ENCODE measurements around the gene SPG11.
"Not testable (repeated sequence)": the region's sequence is repeated elsewhere in the genome, so short reads cannot be mapped to it uniquely, and the experiment has no call there.

Gene SPG11

GRCh38 chr15:44625286-44625685 is 38.2 kb downstream of the SPG11 start:
- peak overlapping the region; percentile 61 for H3K27ac Mint-ChIP-seq
- peaks cover 39% of the 10 kb centered on the region for H3K36me3 Mint-ChIP-seq
- H3K9me3 Mint-ChIP-seq; DNase-seq (ENCODE audit: low spot score in 2 of 2); H3K4me3 Mint-ChIP-seq; H3K4me1 Mint-ChIP-seq; H3K27me3 Mint-ChIP-seq: not testable (repeated sequence)
- ATAC-seq (ENCODE audit: low read depth) = peak; percentile 59

- ATAC-seq (ENCODE audit: low read depth) = no peak
- Mint-ChIP-seq H3K27ac (peak overlapping the region; percentile 42), H3K27me3 (no peaks in the 10 kb centered on the region), H3K4me3 (no peak overlapping the region), H3K36me3 (peaks cover 34% of the 10 kb centered on the region), H3K9me3 (peaks cover 2% of the 10 kb centered on the region), H3K4me1 (peaks cover 6% of the 10 kb centered on the region)
- no peak for DNase-seq (ENCODE audit: low spot score in 2 of 2)
These were observed 40.3 kb downstream of the SPG11 start for GRCh38 chr15:44623178-44623577.

- ATAC-seq (ENCODE audit: low read depth) = no peak
- Mint-ChIP-seq H3K27me3 (no peaks in the 10 kb centered on the region), H3K9me3 (no peaks in the 10 kb centered on the region), H3K27ac (no peak overlapping the region), H3K36me3 (peaks cover 27% of the 10 kb centered on the region), H3K4me3 (no peak overlapping the region), H3K4me1 (peaks cover under 1% of the 10 kb centered on the region)
- no peak for DNase-seq (ENCODE audit: low spot score in 2 of 2)
These were observed 43.4 kb downstream of the SPG11 start for GRCh38 chr15:44620081-44620480.

- no peaks in the 10 kb centered on the region for H3K27me3 Mint-ChIP-seq
- H3K4me3 Mint-ChIP-seq = no peak overlapping the region
- peak overlapping the region; percentile 45 for H3K27ac Mint-ChIP-seq
- no peaks in the 10 kb centered on the region for H3K4me1 Mint-ChIP-seq
- ATAC-seq (ENCODE audit: low read depth) (no peak), DNase-seq (ENCODE audit: low spot score in 2 of 2) (no peak)
- H3K9me3 Mint-ChIP-seq = no peaks in the 10 kb centered on the region
- peaks cover 29% of the 10 kb centered on the region for H3K36me3 Mint-ChIP-seq
These were observed 46.5 kb downstream of the SPG11 start for GRCh38 chr15:44616974-44617373.

DNA sequence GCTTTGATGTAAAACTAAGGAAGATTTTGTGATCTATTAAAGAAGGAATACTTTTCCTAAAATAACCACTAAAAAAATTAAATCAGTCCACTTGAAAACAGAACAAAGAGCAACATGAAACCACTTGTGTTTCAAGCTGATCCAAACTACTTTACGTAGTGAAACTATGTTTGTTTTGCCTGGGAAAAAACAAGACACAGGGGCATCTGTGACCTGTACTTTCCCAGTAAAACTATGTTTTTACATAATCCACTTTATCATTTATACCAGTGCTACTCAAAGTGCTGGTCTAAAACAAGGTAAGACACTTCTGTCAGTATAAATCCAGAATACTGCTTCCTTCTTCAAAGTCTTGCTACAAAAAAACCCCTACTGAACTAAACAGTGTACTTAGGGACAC is 56.7 kb downstream of the SPG11 start:
- Mint-ChIP-seq H3K27me3 (no peaks in the 10 kb centered on the region), H3K9me3 (no peaks in the 10 kb centered on the region), H3K4me1 (no peaks in the 10 kb centered on the region), H3K4me3 (no peak overlapping the region), H3K36me3 (peaks cover 31% of the 10 kb centered on the region), H3K27ac (peak overlapping the region; percentile 1)
- DNase-seq (ENCODE audit: low spot score in 2 of 2) = no peak
- no peak for ATAC-seq (ENCODE audit: low read depth)

DNA sequence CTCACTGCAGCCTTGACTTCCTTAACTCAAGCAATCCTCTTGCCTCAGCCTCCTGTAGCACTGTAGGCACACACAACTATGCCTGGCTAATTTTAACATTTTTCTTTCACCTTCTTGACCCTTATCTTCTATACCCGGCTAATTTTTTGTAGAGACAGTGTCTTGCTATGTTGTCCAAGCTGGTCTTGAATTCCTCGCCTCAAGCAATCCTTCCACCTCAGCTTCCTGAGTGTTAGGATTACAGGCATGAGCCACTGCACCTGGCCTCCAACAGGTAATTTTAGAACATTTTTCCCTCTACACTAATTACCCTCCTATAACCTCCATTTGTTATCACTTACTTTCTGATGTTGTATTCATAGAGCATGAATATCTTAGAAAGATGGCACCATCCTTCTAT is 60.3 kb downstream of the SPG11 start:
- H3K27ac Mint-ChIP-seq = peak overlapping the region; percentile 58
- H3K4me1 Mint-ChIP-seq = no peaks in the 10 kb centered on the region
- no peaks in the 10 kb centered on the region for H3K9me3 Mint-ChIP-seq
- no peak overlapping the region for H3K4me3 Mint-ChIP-seq
- no peak for ATAC-seq (ENCODE audit: low read depth)
- no peak for DNase-seq (ENCODE audit: low spot score in 2 of 2)
- H3K36me3 Mint-ChIP-seq = peaks cover 33% of the 10 kb centered on the region
- no peaks in the 10 kb centered on the region for H3K27me3 Mint-ChIP-seq

DNA sequence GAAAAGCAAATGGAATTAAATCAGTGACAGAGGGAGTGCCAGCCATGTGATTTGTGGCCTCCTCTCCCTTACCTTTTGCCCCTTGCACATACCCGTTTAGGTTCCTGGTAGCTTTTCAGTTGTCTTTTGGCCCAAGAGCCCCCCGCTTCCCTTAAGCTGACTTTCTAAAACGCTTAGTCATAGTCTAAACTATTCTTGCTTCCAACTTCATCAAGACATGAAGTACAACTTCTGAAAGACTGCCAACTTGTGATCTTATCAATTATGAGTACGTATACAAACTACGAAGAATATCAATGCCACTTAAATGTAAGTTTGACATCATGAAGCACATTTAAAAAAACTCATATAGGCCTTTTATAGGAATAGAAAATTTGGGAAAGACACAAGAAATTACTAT is 64.6 kb downstream of the SPG11 start:
- peaks cover 26% of the 10 kb centered on the region for H3K36me3 Mint-ChIP-seq
- no peaks in the 10 kb centered on the region for H3K27me3 Mint-ChIP-seq
- no peaks in the 10 kb centered on the region for H3K9me3 Mint-ChIP-seq
- H3K4me3 Mint-ChIP-seq = no peak overlapping the region
- no peak for ATAC-seq (ENCODE audit: low read depth)
- no peak for DNase-seq (ENCODE audit: low spot score in 2 of 2)
- H3K27ac Mint-ChIP-seq = peak overlapping the region; percentile 83
- no peaks in the 10 kb centered on the region for H3K4me1 Mint-ChIP-seq

DNA sequence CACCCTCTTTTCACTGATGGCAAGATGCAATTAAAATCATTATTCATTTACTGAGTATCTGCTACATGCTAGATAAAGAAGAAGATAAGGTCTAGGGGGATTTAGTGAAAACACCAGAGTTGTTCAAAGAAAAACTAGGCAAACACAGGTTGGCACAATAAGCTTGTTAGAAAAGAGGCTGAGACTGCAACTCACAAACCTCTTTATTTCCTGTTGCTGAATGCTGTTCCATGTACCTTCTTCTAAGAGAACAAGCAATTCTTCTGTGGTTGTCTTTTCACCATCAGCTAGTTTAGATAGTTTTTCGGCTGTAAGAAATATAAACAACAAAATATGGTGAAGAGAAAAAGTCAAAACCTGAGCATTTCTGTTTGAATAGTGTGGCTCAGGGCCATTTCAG is 65.4 kb downstream of the SPG11 start:
- H3K36me3 Mint-ChIP-seq = peaks cover 20% of the 10 kb centered on the region
- peak overlapping the region; percentile 83 for H3K27ac Mint-ChIP-seq
- H3K27me3 Mint-ChIP-seq = no peaks in the 10 kb centered on the region
- no peaks in the 10 kb centered on the region for H3K4me1 Mint-ChIP-seq
- H3K9me3 Mint-ChIP-seq = no peaks in the 10 kb centered on the region
- DNase-seq (ENCODE audit: low spot score in 2 of 2) (no peak), ATAC-seq (ENCODE audit: low read depth) (no peak)
- no peak overlapping the region for H3K4me3 Mint-ChIP-seq

GRCh38 chr15:44596511-44597010 is 66.9 kb downstream of the SPG11 start:
- Mint-ChIP-seq H3K4me1 (no peaks in the 10 kb centered on the region), H3K9me3 (no peaks in the 10 kb centered on the region), H3K36me3 (peaks cover 15% of the 10 kb centered on the region), H3K4me3 (no peak overlapping the region), H3K27ac (peak overlapping the region; percentile 83), H3K27me3 (no peaks in the 10 kb centered on the region)
- no peak for DNase-seq (ENCODE audit: low spot score in 2 of 2)
- ATAC-seq (ENCODE audit: low read depth) = no peak

DNA sequence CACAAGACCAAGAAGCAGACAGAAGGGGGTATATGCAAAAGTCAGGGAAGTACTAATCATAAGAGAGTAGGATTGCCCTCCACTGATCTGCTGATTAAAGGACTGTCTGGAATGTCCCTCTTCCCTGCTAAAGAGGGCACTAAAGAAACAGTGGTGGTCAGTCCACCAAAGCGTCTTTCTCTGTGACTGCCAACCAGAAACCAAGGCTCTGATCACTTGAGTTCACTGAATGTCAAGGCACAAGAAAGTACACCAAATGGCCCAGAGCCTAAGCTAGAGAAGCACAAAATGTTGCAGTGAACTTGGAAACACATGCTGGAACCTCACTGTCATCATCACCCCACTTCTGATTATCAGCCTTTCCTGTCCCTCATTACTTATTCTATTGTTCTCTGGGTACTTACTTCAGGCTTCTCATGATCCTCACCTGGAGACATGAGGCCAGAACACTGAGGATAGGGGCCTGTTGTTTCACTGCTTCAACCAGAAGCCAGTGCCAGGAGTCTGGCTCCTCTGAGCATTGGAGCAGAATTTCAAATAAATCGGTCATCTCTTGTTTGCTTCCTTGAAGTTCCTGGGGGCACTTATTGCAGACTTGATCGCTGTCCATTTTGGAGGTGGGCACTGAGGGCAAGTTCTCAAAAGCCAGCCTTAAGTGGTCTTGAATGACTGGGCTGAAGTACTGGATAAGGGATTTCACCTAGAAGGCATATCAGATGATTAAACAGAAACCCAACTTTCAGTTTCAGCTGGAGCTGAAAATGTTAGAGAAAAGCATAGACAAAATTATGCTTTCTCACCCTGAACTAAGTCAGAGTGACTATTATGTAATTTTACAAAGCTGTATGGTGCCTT is 67.6 kb downstream of the SPG11 start:
- H3K27me3 Mint-ChIP-seq = no peaks in the 10 kb centered on the region
- H3K4me3 Mint-ChIP-seq = no peak overlapping the region
- no peak for ATAC-seq (ENCODE audit: low read depth)
- no peaks in the 10 kb centered on the region for H3K4me1 Mint-ChIP-seq
- peak overlapping the region; percentile 66 for H3K27ac Mint-ChIP-seq
- H3K9me3 Mint-ChIP-seq = no peaks in the 10 kb centered on the region
- DNase-seq (ENCODE audit: low spot score in 2 of 2) = no peak
- H3K36me3 Mint-ChIP-seq = peaks cover 17% of the 10 kb centered on the region

DNA sequence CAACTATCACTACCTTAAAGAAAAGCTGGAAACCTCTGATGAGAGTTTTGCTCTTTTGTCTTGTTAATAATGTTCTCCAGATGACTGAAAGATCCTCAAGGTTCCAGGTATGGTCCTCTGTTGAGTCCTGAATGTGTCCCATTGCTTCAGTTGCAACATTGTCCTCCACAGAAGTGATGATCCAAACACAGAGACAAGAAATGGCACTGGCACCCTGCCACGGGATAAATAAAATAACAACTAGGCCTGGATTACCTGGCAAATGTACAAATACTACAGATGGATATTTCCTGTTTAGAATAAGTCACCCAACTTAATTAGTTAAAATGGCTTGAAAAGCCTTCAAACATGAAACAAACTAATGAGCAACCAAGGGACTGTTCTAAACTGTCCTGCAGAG is 68.2 kb downstream of the SPG11 start:
- peaks cover 22% of the 10 kb centered on the region for H3K36me3 Mint-ChIP-seq
- H3K9me3 Mint-ChIP-seq = no peaks in the 10 kb centered on the region
- H3K4me1 Mint-ChIP-seq = no peaks in the 10 kb centered on the region
- H3K27ac Mint-ChIP-seq = peak overlapping the region; percentile 66
- H3K27me3 Mint-ChIP-seq = no peaks in the 10 kb centered on the region
- H3K4me3 Mint-ChIP-seq = no peak overlapping the region
- DNase-seq (ENCODE audit: low spot score in 2 of 2) = no peak
- no peak for ATAC-seq (ENCODE audit: low read depth)

DNA sequence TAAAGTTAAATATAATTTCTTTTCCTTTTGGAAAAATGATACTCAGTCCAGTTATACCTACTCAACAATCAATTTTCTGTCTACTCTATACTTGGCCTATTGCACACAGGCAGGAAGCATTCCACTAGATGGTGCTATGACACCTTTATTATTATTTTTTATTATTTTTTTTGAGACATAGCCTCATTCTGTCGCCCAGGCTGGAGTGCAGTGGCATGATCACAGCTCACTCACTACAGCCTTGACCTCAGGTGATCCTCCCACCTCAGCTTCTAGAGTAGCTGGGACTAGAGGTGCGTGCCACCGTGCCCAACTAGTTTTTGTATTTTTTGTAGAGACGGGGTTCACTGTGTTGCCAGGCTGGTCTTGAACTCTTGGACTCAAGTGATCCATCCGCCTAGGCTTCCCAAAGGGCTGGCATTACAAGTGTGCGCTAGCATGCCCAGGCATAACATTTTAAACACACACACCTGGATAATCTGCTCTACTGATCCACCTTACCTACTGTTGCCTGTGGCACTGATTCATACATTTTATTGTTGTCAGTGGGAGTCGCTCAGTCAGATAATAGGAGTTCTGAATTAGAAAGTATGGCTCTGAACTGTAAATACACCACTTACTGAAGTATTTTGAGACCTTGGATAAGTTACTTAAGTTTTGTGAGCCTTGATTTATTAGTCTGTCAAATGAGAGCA is 70.3 kb downstream of the SPG11 start:
- Mint-ChIP-seq H3K9me3 (no peaks in the 10 kb centered on the region), H3K4me1 (no peaks in the 10 kb centered on the region), H3K4me3 (no peak overlapping the region), H3K27me3 (no peaks in the 10 kb centered on the region), H3K36me3 (peaks cover 18% of the 10 kb centered on the region), H3K27ac (no peak overlapping the region)
- ATAC-seq (ENCODE audit: low read depth) (peak; percentile 79), DNase-seq (ENCODE audit: low spot score in 2 of 2) (peak in 1 of 2 donors; percentile 17)

- H3K27ac Mint-ChIP-seq = peak overlapping the region; percentile 65
- no peak for DNase-seq (ENCODE audit: low spot score in 2 of 2)
- peaks cover 17% of the 10 kb centered on the region for H3K36me3 Mint-ChIP-seq
- H3K4me1 Mint-ChIP-seq = no peaks in the 10 kb centered on the region
- H3K4me3 Mint-ChIP-seq = no peak overlapping the region
- no peaks in the 10 kb centered on the region for H3K27me3 Mint-ChIP-seq
- ATAC-seq (ENCODE audit: low read depth) = no peak
- H3K9me3 Mint-ChIP-seq = no peaks in the 10 kb centered on the region
These were observed 72.1 kb downstream of the SPG11 start for GRCh38 chr15:44591326-44591725.

DNA sequence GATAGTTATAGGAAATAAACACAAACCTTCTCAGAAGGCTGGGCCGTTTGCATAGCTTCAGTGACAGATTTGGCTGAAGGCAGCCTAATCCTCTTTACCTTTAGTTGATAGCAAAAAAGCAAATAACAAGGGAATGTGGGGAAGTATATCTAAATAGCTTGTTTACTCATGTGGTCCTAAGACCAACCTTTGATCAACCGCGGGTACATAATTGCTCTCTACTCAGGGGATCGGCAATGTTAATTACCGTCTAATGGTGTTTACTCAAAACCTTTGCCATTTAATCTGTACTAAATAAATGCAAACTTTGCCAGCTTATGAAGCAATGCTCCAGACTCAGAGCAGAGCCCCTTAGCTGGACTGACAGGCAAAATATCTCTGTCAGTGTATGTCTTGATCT is 74.9 kb downstream of the SPG11 start:
- Mint-ChIP-seq H3K4me1 (peaks cover 4% of the 10 kb centered on the region), H3K36me3 (peaks cover 26% of the 10 kb centered on the region), H3K27ac (no peak overlapping the region)

More for the DNA sequence above, 74.9 kb downstream of the SPG11 start:
- Mint-ChIP-seq H3K27me3 (no peaks in the 10 kb centered on the region), H3K9me3 (no peaks in the 10 kb centered on the region), H3K4me3 (no peak overlapping the region)
- no peak for DNase-seq (ENCODE audit: low spot score in 2 of 2)
- no peak for ATAC-seq (ENCODE audit: low read depth)

Data from memory B cell (primary cell).